ENCODE measurements around the gene MAP3K19.
A peak's percentile ranks its signal among the peaks of the same experiment; 100 is the strongest.

MAP3K19 gene

GRCh38 chr2:134926231-134926931 is 120.9 kb downstream of the MAP3K19 start:
- Histone ChIP-seq H3K9me3 (ENCODE audit: control insufficient read depth, insufficient read depth, low read depth, low read length) (no peaks in the 10 kb centered on the region), H3K27ac (ENCODE audit: extremely low read depth, low read depth, low read length) (peak overlapping the region; percentile 45; the same call in 1 of the 2 replicates), H3K4me3 (ENCODE audit: low read depth, low read length) (no peak overlapping the region), H3K4me1 (ENCODE audit: control insufficient read depth, insufficient read depth, low read length) (peaks cover 5% of the 10 kb centered on the region; the same call in 1 of the 2 replicates), H3K36me3 (ENCODE audit: control insufficient read depth in 2 of 2, insufficient read depth in 1 of 2, low read length in 2 of 2) (peaks cover 9 to 25% of the 10 kb centered on the region in 2 experiments; a peak in 2 of 3 replicates)
- POLR2A ChIA-PET = no interaction called here
- CTCF ChIA-PET = no interaction called here
- TF ChIP-seq WT1 (tag by site-specific recombination; IDR thresholded peaks at IDR 0.05) (no peak), ZNF600 (tag by site-specific recombination; IDR thresholded peaks at IDR 0.05) (0 out of 2 replicates have a peak, but pooled peaks have one; percentile 31)

GRCh38 chr2:134924912-134925311 is 122.3 kb downstream of the MAP3K19 start:
- no peak overlapping the region for H3K27ac ChIP-seq (ENCODE audit: extremely low read depth, low read depth, low read length)
- H3K36me3 ChIP-seq (ENCODE audit: control insufficient read depth in 2 of 2, insufficient read depth in 1 of 2, low read length in 2 of 2) = peaks cover 9 to 29% of the 10 kb centered on the region in 2 experiments; a peak in 2 of 3 replicates
- H3K4me1 ChIP-seq (ENCODE audit: control insufficient read depth, insufficient read depth, low read length) = peaks cover 5% of the 10 kb centered on the region; the same call in 1 of the 2 replicates
- H3K9me3 ChIP-seq (ENCODE audit: control insufficient read depth, insufficient read depth, low read depth, low read length) = no peaks in the 10 kb centered on the region
- TF ChIP-seq ZNF366 (tag by site-specific recombination; conservative IDR thresholded peaks at IDR 0.05) = no peak
- no peak for TF ChIP-seq ZNF777 (tag by site-specific recombination; IDR thresholded peaks at IDR 0.05; ENCODE audit: borderline replicate concordance)
- no peak for TF ChIP-seq ZNF510 (tag by site-specific recombination; IDR thresholded peaks at IDR 0.05; ENCODE audit: insufficient replicate concordance)
- TF ChIP-seq PRDM10 (tag by site-specific recombination; IDR thresholded peaks at IDR 0.05) = no peak
- no peak for TF ChIP-seq ZNF10 (tag by site-specific recombination; IDR thresholded peaks at IDR 0.05)
- TF ChIP-seq FEZF1 (tag by site-specific recombination; IDR thresholded peaks at IDR 0.05) = no peak
- TF ChIP-seq ZNF544 (tag by site-specific recombination; IDR thresholded peaks at IDR 0.05) = no peak
- no peak for TF ChIP-seq KLF10 (tag by site-specific recombination; IDR thresholded peaks at IDR 0.05)
- TF ChIP-seq ZNF140 (tag by site-specific recombination; IDR thresholded peaks at IDR 0.05) = no peak
- TF ChIP-seq GLI2 (tag by site-specific recombination; IDR thresholded peaks at IDR 0.05; ENCODE audit: borderline replicate concordance, low read depth) = no peak
- TF ChIP-seq ZNF280D (tag by site-specific recombination; IDR thresholded peaks at IDR 0.05) = no peak
- TF ChIP-seq ZBTB21 (tag by site-specific recombination; IDR thresholded peaks at IDR 0.05) = no peak
- TF ChIP-seq ZNF830 (tag by site-specific recombination; IDR thresholded peaks at IDR 0.05; ENCODE audit: low read depth) = no peak
- no peak for TF ChIP-seq ZNF639 (tag by site-specific recombination; IDR thresholded peaks at IDR 0.05)
- no peak for TF ChIP-seq ZNF561 (tag by site-specific recombination; IDR thresholded peaks at IDR 0.05; ENCODE audit: borderline replicate concordance)
- no peak for TF ChIP-seq TRIM28 (IDR thresholded peaks at IDR 0.05; ENCODE audit: borderline replicate concordance, low read length)
- TF ChIP-seq ZNF26 (tag by site-specific recombination; IDR thresholded peaks at IDR 0.05) = no peak
- no peak for TF ChIP-seq PRDM6 (tag by site-specific recombination; IDR thresholded peaks at IDR 0.05)
- CTCF ChIA-PET = no interaction called here
- H3K4me3 ChIP-seq (ENCODE audit: low read depth, low read length) = no peak overlapping the region
- POLR2A ChIA-PET = no interaction called here

Measured in HEK293 (cell line).